GM21619 (cell line): Measurements from ENCODE around the gene HECW1.

Experiments used
- ATAC-seq: cut with Tn5 transposase; IDR thresholded peaks from one replicate; pipeline ENCODE4 v1.9.1; 2021; ENCODE audit not compliant: unreplicated experiment

HECW1 gene

GRCh38 chr7:43405948-43406347 lies 293.5 kb downstream of the HECW1 start:
- no peak for ATAC-seq

GRCh38 chr7:43406961-43407360 lies 294.5 kb downstream of the HECW1 start:
- ATAC-seq: no peak

- no peak for ATAC-seq
These were observed 296.5 kb downstream of the HECW1 start for GRCh38 chr7:43408981-43409380.

GRCh38 chr7:43417455-43417854 lies 305.0 kb downstream of the HECW1 start:
- no peak for ATAC-seq

- no peak for ATAC-seq
These were observed 318.0 kb downstream of the HECW1 start for GRCh38 chr7:43430411-43430810.

GRCh38 chr7:43431020-43431595 lies 318.7 kb downstream of the HECW1 start:
- no peak for ATAC-seq

- no peak for ATAC-seq
These were observed 321.2 kb downstream of the HECW1 start for GRCh38 chr7:43433639-43434038.

GRCh38 chr7:43437001-43437400 lies 324.6 kb downstream of the HECW1 start:
- ATAC-seq: no peak

GRCh38 chr7:43438897-43439479 lies 326.5 kb downstream of the HECW1 start:
- ATAC-seq: no peak

- ATAC-seq: peak; percentile 69
These were observed 327.4 kb downstream of the HECW1 start for GRCh38 chr7:43439631-43440401.

GRCh38 chr7:43441231-43442130 lies 329.0 kb downstream of the HECW1 start:
- ATAC-seq: no peak

- ATAC-seq: no peak
These were observed 330.9 kb downstream of the HECW1 start for GRCh38 chr7:43443381-43443780.

GRCh38 chr7:43444711-43445578 lies 332.5 kb downstream of the HECW1 start:
- no peak for ATAC-seq

- ATAC-seq: no peak
These were observed 337.1 kb downstream of the HECW1 start for GRCh38 chr7:43449577-43449976.

- no peak for ATAC-seq
These were observed 338.4 kb downstream of the HECW1 start for GRCh38 chr7:43450894-43451293.

GRCh38 chr7:43454936-43455518 lies 342.6 kb downstream of the HECW1 start:
- ATAC-seq: peak; percentile 79

- ATAC-seq: no peak
These were observed 343.8 kb downstream of the HECW1 start for GRCh38 chr7:43456200-43456599.

GRCh38 chr7:43458330-43459018 lies 346.0 kb downstream of the HECW1 start:
- no peak for ATAC-seq

GRCh38 chr7:43459019-43459337 lies 346.5 kb downstream of the HECW1 start:
- ATAC-seq: no peak
